HL-60/S4 treated with phorbol 12-myristate 13-acetate at 8.2 ng/mL for 4 days and 3 days (cell line): ENCODE measurements around the gene LDLRAD2.

Experiments used
- in situ Hi-C: fragments of 300-500 bp; cut with MboI; formaldehyde crosslinking; loops from 2 replicates; pipeline ENCODE4 v1.15.0; 2022; ENCODE audit warnings: low sequenced_read_pairs

Gene LDLRAD2

DNA sequence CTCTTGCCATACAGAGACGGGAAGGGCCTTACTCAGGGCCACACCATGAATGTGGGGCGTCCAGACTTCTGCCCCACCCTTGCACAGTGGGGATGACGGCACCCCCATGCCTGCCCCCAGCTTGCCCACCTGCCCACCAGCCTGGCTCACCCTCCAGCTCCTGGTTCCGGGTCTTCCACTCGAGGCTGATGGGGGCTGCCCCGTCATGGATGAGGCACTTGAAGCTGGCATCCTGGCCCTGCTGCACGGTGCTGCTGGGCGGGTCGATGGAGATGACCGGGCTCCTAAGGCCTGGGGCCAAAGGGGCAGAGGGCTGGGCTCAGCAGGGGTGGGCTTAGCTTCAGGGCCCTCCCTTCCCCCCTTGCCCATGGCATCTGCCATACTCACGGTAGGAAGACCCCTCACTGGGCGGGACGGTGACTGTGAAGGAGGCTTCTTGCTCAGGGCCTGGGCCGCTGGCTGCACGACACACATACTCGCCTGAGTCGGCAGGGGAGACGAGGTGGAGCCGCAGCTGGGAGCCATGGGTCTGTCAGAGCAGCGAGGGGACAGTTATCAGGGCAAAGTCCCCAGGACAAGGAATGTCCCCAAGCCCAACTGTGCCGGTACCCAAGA is 29.9 kb downstream of the LDLRAD2 start:
- in situ Hi-C loops, result no loop called here

DNA sequence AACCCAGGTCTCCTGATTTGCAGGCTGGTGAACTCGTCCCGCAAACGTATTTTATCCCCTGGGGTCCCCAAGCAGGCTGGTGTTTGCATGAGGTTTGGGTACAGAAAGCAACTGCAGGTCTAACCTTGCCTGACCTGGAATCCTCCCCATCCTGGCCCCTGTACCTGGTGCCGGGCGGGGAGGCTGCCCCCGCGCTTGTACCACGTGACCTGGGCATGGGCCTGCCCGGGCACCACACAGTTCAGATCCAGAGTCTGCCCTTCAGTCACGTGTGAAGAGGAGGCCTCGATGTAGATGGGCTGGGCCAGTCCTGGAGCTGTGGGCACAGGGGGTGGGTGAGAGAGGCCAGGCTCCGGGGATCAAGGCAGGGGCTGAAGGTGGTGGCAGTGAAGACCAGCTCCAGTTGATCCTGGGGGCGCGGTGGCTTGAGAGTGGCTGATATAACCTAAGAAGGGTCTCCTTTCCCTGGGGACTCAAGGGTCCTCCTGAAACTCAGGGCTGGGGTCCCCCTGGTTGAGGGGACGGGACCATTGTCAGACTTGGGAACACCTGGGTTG is 30.6 kb downstream of the LDLRAD2 start:
- in situ Hi-C loops, result no loop called here

DNA sequence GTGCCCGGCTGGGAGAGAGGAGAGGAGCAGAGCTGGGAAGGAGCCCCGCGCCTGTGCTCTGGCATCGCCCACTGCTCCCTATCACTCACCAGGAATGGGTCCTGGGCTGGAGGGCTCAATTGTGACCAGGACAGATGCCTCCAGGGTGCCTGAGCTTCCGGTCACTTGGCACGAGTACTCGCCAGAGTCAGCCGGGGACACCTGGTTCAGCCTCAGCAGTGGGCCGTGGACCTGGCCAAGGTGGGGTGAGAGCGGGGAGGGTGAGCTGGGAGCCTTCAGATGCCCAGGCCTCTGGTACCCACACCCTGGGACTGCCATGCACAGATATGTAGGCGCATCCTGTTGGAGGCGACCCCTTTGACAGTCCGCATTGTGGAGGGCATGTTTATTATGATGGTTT is 31.1 kb downstream of the LDLRAD2 start:
- in situ Hi-C loops, result no loop called here

DNA sequence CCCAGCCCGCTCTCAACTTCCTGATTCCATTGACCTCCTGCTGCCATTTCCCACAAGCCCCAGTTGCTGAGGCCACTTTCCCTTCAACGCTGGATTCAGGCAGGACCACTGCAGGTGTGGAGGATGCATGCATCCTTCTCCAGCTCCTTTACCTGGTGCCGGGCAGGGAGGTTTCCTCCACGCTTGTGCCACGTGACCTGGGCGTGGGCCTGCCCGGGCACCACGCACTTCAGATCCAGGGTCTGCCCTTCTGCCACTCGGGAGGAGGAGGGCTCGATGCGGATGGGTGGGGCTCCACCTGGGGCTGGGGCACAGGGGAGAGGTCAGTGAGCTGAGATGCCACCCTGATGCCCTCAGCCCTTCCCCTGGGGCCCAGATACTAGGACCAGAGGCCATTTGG is 31.9 kb downstream of the LDLRAD2 start:
- in situ Hi-C loops, result no loop called here

DNA sequence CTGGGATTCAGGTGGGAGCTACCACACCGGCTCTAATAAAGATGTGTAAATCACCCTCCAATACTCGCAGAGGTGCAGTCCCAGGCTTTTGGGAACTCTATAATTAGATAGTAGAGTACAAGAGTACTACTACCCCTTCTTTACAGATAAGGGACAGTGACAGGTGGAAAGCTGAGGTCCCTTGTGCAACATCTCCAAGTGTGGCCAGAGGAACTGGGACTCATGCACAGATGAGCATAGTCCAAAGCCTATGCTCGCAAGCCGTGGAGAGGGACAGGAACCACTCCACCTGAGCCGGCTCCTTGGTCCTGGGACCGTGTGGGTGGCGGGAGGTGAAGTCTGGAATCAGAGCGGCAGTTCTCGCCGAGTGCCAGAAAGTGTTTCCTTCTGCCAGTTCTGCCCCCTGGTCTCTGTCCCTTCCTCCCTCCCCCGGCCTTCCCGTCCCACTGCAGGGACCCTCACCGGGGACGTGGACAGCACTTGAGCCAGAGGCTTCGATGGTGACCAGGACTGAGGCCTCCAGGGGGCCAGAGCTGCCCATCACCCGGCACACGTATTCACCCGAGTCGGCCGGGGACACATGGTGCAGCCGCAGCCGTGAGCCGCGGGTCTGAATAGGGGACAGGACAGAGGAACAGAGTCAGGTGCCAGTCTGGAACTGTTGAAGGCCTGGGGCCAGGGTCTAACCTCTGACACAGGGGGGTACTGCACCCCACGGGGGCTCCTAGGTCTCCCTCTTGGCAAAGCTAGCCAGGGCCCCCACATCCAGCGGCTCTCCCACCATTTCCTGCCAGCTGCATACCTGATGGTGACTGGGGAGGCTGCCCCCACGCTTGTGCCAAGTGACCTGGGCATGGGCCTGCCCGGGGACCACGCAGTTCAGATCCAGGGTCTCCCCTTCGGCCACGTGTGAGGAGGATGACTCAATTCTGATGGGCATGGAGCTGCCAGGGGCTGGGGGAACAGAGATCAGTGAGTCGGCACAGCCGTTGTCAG is 33.9 kb downstream of the LDLRAD2 start:
- in situ Hi-C loops, result no loop called here

DNA sequence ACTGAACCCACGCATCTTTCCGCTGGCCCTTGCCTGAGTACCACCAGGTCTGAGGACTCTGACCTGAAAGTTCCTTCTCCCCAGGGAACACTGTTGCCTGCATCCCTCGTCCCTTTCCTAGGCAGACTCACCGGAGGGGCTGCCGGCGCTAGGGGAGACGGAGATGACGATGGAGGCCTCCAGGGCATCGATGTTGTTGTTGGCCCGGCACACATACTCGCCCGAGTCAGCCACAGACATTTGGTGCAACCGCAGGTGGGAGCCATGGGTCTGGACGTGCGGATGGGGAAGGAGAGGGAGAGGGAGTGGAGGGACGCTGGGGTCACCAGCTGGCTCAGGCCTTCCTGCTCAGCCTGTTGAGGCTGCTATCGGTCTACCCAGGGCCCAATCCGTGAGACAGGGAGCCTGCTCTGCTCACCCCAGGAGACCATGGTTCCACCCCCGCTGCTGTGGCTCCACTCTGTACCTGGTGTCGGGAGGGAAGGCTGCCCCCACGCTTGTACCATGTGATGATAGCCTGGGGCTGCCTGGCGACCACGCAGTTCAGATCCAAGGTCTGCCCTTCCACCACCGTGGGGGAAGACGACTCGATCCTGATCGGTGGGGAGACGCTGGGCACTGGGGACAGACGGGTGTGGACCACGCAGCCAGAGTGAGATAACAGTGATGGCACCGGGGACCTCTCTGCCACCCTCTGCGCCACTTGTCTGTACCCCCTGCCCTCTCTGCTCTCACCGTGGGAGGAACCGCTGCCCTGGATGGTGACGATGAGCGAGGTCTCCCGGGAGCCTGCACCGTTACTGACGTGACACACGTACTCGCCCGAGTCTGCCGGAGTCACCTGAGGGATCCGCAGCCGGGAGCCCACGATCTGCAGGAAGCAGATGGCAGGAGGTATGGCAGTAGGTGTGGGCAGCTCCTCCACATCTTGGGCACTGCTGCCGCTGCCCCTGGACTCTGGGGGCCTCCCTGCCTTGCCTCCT is 35.4 kb downstream of the LDLRAD2 start:
- in situ Hi-C loops, result no loop called here

DNA sequence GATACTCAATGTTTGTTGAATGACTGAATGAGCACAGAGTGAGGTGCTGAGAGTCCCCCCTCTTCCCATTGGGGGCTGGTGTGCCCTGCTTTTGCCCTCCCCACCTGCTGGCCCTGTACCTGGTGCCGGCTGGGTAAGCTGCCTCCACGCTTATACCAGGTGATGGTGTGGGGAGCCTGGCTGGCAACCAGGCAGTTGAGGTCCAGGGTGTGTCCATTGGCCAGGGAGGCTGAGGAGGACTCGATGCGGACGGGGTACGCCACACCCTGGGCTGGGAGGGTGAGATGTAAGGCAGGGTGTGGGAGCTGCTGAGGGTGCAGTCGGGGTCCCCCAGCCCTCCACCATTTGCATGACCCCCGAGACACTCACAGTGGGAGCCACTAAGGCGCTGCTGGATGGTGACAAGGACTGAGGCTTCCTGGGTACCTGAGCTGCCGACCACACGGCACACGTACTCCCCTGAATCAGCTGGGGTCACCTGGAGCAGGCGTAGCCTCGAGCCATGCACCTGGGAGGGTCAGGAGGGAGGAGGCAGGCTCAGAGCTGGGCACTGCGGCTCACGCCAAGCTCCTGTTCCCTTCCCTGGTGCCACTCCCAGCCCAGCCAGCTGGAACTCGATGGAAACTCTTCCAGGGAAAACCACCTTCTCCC is 36.6 kb downstream of the LDLRAD2 start:
- in situ Hi-C loops, result no loop called here

DNA sequence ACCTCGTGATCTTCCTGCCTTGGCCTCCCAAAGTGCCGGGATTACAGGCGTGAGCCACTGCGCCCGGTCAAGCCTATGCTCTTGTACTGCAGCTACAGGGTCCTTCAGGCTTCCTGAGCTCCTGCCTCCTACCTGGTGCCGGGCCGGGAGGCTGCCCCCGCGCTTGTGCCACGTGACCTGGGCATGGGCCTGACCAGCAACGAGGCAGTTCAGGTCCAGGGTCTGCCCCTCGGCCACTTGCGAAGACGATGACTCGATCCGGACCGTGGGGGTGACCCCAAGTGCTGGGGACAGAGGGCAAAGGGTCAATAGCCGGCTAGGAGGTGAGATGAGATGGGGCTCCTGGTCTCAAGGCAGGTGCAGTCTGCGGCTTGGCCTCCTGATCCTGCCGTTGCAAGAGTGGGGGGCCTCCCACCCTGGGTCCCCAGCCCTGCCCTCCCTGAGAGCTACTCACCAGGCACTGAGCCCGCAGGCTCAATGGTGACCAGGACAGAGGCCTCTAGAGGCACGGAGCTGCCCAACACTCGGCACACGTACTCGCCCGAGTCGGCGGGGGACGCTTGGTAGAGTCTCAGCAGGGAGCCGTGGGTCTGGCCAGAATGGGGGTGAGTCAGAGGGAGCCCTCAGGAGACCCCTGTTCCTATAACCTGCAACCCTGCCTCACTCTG is 38.0 kb downstream of the LDLRAD2 start:
- in situ Hi-C loops, result no loop called here

DNA sequence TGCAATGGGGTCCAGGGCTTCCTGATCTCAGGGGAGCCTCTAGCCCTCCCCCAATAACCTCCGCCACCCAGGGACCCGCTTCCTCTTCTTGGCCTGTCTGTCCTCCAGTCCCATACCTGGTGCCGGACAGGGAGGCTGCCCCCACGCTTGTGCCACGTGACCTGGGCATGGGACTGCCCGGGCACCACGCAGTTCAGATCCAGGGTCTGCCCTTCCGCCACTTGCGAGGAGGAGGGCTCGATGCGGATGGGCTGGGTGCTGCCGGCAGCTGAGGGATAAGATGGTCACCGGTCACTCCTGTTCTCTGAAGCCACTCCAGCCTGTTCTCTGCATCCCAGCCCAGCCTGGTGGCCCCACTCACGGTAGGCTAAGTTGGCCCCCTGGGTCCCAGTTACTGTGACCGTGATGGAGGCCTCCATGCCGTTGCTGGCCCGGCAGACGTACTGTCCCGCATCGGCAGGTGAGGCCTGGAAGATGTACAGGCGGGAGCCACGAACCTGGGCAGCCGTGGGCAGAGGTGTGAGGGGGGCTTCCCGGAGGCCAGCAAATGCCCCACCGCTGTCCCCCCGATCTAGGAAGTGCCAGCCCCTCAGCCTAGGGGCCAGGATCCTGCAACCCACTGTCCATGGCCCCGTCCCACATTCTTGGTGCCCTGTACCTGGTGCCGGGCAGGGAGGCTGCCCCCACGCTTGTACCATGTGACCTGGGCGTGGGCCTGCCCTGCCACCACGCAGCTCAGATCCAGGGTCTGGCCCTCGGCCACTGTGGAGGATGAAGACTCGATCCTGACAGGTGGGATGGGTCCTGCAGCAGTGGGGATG is 39.6 kb downstream of the LDLRAD2 start:
- in situ Hi-C loops, result no loop called here

DNA sequence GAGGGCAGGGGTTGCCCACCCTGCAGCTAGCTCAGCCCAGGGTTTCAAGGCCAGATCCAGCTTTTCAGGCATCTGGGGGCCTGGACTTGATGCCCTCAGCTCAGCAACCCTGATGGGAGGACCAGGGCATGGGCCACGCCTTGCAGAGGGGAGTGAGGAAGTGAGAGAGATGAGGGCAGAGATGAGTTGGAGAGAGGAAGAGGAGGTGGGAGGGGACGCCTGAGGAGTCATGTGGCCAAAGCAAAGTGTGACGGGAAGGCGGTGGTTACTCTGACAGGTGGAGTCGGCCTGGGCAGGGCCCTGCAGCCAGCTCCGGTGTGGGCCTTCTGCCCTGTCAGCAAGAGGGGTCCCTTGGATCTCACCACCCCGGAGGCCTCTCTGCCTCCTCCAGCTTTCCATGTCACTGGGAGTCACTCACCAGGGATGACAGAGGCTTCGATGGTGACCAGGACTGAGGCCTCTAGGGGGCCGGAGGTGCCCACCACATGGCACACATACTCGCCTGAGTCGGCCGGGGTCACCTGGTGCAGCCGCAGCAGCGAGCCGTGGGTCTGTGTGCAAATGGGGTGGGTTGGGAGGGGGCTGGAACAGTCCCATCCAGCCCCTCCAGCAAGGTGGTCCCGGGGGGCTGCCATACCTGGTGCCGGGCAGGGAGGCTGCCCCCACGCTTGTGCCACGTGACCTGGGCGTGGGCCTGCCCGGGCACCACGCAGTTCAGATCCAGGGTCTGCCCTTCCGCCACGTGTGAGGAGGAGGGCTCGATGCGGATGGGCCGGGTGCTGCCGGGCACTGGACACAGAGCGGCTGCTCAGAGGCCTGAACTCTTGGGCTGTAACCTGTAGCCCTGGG is 40.4 kb downstream of the LDLRAD2 start:
- in situ Hi-C loops, result no loop called here

DNA sequence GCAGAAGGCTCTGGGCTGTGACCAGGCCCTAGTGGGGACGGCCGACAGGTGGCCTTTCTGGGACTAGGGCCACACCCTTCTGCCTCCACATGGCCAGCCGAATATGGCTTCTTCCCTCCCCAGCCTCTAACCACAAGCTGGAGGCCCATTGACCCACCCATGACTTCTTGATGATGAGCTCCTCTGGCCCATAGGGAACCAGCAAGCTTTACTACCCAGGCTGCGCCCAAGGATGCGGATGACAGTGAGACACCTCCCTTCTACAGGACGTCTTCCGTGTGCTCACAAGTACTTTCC is 41.0 kb downstream of the LDLRAD2 start:
- in situ Hi-C loops, result no loop called here

DNA sequence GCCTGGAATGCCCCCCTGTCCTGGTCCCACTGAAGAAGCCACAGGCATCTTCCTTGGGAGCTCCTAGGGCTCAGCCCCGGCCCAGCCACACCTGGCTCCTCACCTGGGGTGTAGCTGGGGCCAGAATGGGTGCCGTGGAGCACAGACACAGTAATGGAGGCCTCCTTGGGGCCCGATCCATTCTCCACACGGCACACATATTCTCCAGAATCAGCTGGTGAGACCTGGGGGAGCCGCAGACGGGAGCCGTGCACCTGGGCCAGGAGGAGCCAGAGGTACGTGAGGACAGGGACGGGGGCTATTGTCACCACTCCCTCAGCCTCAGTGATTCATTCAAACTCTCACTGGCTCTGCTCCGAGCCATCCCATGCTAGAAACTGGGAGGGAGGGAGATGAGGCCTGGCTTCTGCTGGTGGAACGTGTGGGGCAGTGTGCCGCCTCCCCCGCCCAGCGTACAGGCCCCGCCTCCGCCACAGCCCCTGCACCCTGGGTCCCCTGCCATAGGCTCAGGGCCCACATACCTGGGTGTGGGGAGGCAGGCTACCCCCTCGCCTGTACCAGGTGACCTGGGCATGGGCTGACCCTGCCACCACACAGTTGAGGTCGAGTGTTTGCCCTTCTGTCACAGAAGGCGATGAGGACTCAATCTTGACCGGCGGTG is 42.2 kb downstream of the LDLRAD2 start:
- in situ Hi-C loops, result no loop called here

DNA sequence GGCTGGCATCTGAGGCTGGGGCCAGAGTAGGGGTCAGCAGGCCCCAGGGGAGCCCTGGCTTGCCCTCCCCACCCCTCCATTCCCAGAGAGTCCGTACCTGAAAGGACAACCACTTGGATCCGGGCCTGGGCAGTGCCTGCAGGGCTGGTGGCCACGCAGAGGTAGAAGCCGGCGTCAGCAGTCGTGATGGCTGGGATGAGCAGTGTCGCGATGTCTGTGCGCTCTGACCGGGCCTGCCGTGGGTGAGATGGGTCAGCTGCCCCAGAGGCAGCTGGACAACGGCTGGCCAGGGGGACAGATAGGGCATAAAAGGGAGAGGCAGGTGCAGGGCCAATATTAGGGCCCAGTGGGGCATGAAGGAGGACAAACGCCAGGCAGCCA is 42.7 kb downstream of the LDLRAD2 start:
- in situ Hi-C loops, result no loop called here

DNA sequence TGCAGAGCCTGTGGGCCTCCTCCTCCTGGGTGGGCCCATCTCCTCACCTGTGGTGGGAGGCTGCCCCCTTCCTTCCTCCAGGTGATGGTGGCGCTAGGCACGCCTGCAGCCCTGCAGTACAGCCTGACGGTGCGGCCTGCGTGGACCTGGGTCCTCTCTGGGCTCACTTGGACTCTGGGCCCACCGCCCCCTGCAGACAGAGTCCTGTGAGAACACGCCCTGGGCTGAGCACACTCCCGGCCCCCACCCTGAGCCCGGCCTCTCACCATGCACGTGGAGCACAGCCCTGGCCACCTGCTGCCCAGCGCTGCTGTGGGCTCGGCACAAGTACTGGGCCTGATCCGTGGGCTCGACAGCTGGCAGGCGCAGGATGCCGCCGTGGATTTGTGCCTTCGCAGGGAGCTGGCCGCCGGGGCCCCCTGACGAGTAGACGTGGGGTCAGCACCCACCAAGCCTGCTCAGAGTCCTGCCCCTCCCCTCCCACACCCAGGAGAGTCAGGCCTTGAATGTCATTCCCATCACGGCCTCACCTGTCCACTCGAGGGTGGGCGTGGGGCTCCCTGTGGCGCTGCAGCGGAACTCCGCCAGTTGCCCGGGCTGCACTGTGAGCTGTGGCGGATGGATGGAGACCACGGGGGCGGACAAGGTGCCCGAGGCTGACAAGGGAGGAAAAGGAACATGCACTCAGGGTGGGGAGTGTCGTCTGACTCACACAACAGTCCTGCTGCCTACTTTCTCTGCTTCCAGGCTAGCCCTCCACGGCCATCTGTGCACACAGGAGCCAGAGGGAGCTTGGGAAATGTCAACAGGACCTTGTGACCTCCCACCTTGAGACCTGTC is 43.4 kb downstream of the LDLRAD2 start:
- in situ Hi-C loops, result no loop called here

DNA sequence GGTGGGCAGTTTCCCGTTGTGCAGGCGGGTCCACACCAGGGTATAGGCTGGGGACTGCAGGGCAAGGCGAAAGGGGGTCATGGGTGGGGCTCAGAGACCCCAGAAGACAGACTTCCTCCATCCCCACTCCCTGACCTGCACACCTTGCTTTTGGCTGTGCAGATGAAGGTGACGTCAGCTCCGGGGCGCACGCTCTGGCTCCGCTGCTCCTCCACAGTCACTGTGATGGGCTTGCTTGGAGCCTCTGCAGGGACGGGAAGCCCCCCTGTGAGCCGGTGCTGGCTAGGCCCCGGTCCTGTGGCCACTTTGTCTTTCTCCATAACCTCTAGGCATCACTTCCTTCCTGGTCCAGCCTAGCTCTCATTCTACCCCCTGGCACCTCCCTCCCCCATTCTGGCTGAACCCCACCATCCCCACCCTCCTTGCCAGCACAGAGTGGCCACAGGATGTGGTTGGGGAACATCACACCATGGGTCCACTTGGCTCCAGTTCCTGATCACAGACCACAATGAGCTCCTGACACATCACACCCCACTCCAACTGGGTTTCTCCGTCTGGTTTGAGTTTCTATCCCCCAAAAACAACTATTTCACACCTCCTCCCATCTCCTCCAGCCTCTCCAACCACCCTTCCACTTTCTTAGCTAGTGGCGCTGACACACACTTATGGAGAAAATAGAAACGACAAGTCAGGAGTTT is 45.2 kb downstream of the LDLRAD2 start:
- in situ Hi-C loops, result no loop called here
